DND-41 (cell line): ENCODE data around the gene CLEC3B.

Source experiments
- ATAC-seq: fragments of 200-7000 bp; cut with Tn5 transposase; 3 replicates; pipeline ENCODE4 v1.9.1; 2021; ENCODE audit warnings: low read depth; ENCODE audit not compliant: insufficient read depth
- DNase-seq: peaks from one replicate; pipeline ENCODE4 v3.0.0-alpha.2; 2020
- H2AFZ ChIP-seq: 2 replicates; pipeline ENCODE4 v1.6.0; 2012; ENCODE audit warnings: low read depth, low read length
- H3K27ac ChIP-seq: 2 replicates; pipeline ENCODE4 v1.5.1; 2012; ENCODE audit warnings: low read length, inconsistent platforms
- H3K27me3 ChIP-seq: fragments of 200-600 bp; sonication (generic); 2 replicates; pipeline ENCODE4 v1.6.0; 2012; ENCODE audit warnings: low read length, mild to moderate bottlenecking, inconsistent platforms; ENCODE audit not compliant: insufficient read depth, poor library complexity
- H3K36me3 ChIP-seq: 2 replicates; pipeline ENCODE4 v1.5.1; 2012; ENCODE audit warnings: low read length, inconsistent platforms; ENCODE audit not compliant: insufficient read depth
- H3K4me1 ChIP-seq: 2 replicates; pipeline ENCODE4 v1.5.1; 2012; ENCODE audit warnings: mild to moderate bottlenecking, low read length; ENCODE audit not compliant: insufficient read depth
- H3K4me2 ChIP-seq: 2 replicates; pipeline ENCODE4 v1.6.0; 2012; ENCODE audit warnings: mild to moderate bottlenecking, moderate library complexity, low read length, inconsistent platforms; ENCODE audit not compliant: insufficient read depth
- H3K4me3 ChIP-seq, 2 experiments: fragments of 200-600 bp in 1 of 2; shearing (Covaris generic) in 1 of 2; 2 replicates each; pipeline ENCODE4 v1.5.1; 2012 to 2016; ENCODE audit warnings: inconsistent platforms in 2 of 2, low read length in 2 of 2, mild to moderate bottlenecking in 2 of 2, low read depth in 1 of 2, moderate library complexity in 1 of 2
- H3K79me2 ChIP-seq: 2 replicates; pipeline ENCODE4 v1.6.0; 2012; ENCODE audit warnings: low read length, inconsistent platforms; ENCODE audit not compliant: insufficient read depth
- H3K9ac ChIP-seq: 2 replicates; pipeline ENCODE4 v1.6.0; 2012; ENCODE audit warnings: low read depth, mild to moderate bottlenecking, inconsistent platforms, low read length, moderate library complexity
- H3K9me3 ChIP-seq: 2 replicates; pipeline ENCODE4 v1.5.1; 2012; ENCODE audit warnings: low read length, moderate library complexity, mild to moderate bottlenecking, inconsistent platforms; ENCODE audit not compliant: insufficient read depth, severe bottlenecking
- H4K20me1 ChIP-seq: 2 replicates; pipeline ENCODE4 v1.6.0; 2012; ENCODE audit warnings: low read length; ENCODE audit not compliant: insufficient read depth
- CTCF ChIP-seq: IDR thresholded peaks from 2 replicates; pipeline ENCODE4 v1.5.1; 2012; ENCODE audit warnings: borderline replicate concordance, low read length, moderate library complexity, mild to moderate bottlenecking; ENCODE audit not compliant: poor library complexity, severe bottlenecking; ENCODE audit errors: extremely low read depth
- EZH2 ChIP-seq: IDR thresholded peaks from 3 replicates; pipeline ENCODE4 v1.6.1; 2012; ENCODE audit warnings: borderline replicate concordance, low read depth, mild to moderate bottlenecking, moderate library complexity, low read length, inconsistent platforms; ENCODE audit not compliant: severe bottlenecking

Gene CLEC3B

DNA sequence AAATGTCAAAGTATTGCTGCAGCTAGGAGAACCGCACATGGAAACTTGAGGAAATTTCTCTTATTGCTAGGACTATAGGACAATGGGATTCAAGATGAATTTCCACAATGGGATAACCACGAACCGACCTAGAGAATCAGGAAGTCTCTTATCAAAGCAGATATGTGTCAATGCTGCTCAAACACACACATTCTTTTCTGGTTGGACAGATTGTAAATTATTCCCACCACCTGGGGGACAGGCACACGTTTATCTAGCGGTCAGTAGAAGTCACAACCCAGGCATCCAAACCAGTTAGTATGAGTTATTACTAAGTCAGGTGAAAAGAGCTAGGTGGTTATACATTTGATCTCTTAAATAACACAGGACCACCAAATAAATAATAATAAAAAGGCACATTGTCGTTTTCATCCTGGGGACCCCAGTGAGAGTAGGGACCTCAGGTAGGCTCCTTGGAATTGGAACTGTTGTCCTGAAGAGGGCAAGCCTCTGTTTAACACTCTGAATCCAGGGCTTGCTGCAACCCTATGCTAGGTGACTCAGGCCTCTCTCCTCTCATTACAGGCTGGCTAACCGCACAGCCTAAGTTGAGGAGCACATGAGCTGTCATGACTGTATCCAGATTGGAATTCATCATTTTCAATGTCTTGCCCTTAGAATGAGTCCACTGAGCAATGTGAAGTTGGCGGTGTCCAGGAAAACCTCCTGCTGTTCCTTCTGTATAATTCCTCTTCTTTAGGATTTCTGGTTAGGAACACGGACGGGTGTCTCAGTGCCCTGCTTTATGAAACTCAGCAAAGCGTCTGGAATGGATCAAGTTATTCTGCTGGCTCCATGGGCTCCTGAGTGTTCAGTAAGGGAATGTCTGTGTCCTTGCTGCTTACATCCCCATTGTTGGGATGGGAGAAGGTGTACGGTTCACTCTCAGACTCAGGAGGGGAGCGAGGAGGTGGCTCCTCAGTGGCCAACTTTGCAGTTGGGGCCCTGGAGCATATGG, 59.0 kb downstream of the CLEC3B start:
- no peak overlapping the region for H3K9ac ChIP-seq
- no peak for TF ChIP-seq EZH2
- TF ChIP-seq CTCF: no peak
- no peak overlapping the region for H3K4me2 ChIP-seq
- H3K27me3 ChIP-seq: peaks cover 4% of the 10 kb centered on the region
- no peak overlapping the region for H3K27ac ChIP-seq
- H3K4me1 ChIP-seq: peaks cover 4% of the 10 kb centered on the region
- no peak for ATAC-seq
- H3K36me3 ChIP-seq: no peaks in the 10 kb centered on the region
- DNase-seq: no peak
- no peak overlapping the region for H3K4me3 ChIP-seq
- H2AFZ ChIP-seq: no peak overlapping the region
- no peaks in the 10 kb centered on the region for H3K79me2 ChIP-seq
- no peaks in the 10 kb centered on the region for H4K20me1 ChIP-seq
- no peaks in the 10 kb centered on the region for H3K9me3 ChIP-seq
